Measurements from ENCODE around the gene LNX2. TPM values are rescaled to one million over a fixed set of nuclear protein-coding genes. Genes with fewer than 3 reads are reported as not detected.
A peak's percentile ranks its signal among the peaks of the same experiment; 100 is the strongest.
"Not testable (repeated sequence)": the region's sequence is repeated elsewhere in the genome, so short reads cannot be mapped to it uniquely, and the experiment has no call there.

Gene LNX2
- total RNA-seq, 1 experiment from 2014 or later, result 8.1 TPM

DNA sequence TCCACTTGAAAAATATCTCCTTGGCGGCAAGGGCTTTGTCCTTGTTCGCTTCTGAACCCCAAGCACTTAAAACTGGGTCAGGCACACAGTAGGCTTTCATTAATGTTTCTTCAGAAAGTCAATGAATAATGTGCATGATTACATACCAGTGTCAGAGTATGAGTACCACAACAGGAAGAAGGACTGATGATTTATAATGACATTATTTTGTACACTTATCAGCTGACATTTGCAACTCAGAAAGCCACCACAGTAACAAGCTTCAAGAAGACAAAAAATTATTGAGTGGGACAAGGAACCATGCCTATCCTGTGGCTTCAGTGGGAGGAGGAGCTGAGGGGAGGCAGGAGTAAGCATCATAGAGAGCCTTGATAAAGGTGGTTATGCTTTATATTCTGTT, 11.3 kb upstream of the LNX2 start:
- H3K4me3 ChIP-seq, result no peak overlapping the region
- no peaks in the 10 kb centered on the region for H3K9me3 ChIP-seq (replicated peaks)
- no peak overlapping the region for H3K27ac ChIP-seq
- no peaks in the 10 kb centered on the region for H3K27me3 ChIP-seq (replicated peaks)
- DNase-seq (ENCODE audit: low read depth in 1 of 2, low spot score in 2 of 2), result no peak
- 0 out of 2 replicates have a peak, but pooled peaks cover 7% of the 10 kb centered on the region for H3K36me3 ChIP-seq
- H3K4me1 ChIP-seq (replicated peaks), result no peaks in the 10 kb centered on the region

- Histone ChIP-seq H3K27me3 (replicated peaks) (no peaks in the 10 kb centered on the region), H3K4me3 (no peak overlapping the region), H3K4me1 (replicated peaks) (no peaks in the 10 kb centered on the region), H3K9me3 (replicated peaks) (no peaks in the 10 kb centered on the region), H3K27ac (no peak overlapping the region), H3K36me3 (peaks cover 10% of the 10 kb centered on the region; the same call in 1 of the 2 replicates)
- DNase-seq (ENCODE audit: low read depth in 1 of 2, low spot score in 2 of 2), result no peak
Observed at GRCh38 chr13:27631156-27631555, 10.8 kb upstream of the LNX2 start.

DNA sequence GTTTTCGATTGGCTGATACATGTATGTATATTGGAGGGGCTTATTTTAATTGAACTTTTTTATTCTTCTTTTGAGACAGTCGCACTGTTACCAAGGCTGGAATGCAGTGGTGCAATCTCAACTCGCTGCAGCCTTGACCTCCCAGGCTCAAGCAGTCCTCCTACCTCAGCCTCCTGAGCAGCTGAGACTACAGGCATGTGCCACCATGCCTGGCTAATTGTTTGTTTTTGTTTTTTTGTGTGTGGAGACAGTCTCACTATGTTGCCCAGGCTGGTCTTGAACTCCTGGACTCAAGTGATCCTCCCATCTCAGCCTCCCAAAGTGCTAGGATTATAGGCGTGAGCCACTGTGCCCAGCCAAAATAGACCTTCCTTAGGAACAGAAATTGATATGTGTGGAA, 8.4 kb upstream of the LNX2 start:
- H3K27me3 ChIP-seq (replicated peaks); H3K4me3 ChIP-seq; H3K4me1 ChIP-seq (replicated peaks); DNase-seq (ENCODE audit: low read depth in 1 of 2, low spot score in 2 of 2); H3K9me3 ChIP-seq (replicated peaks); H3K27ac ChIP-seq: not testable (repeated sequence)
- H3K36me3 ChIP-seq, result peaks cover 26% of the 10 kb centered on the region

DNA sequence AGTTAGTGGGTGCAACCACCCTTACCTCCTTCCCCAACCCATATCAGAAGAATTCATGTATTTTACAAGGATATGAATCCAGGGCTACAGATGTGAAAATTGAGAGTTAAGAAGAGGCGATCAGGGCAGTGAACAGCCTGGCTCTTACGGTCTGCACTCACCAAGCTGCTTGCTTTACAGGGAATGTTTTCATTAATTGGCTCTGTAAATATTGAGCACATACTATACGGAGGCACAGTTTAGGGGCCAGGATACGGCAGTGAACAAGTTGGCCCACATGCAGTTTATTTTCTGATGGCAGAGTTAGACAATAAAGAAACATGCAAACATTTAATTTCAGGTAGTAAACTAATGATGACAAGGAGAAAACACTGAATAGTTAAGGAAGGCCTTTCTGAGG, 7.8 kb upstream of the LNX2 start:
- H3K27me3 ChIP-seq (replicated peaks), result no peaks in the 10 kb centered on the region
- DNase-seq (ENCODE audit: low read depth in 1 of 2, low spot score in 2 of 2), result no peak
- no peaks in the 10 kb centered on the region for H3K9me3 ChIP-seq (replicated peaks)
- no peak overlapping the region for H3K27ac ChIP-seq
- no peaks in the 10 kb centered on the region for H3K4me1 ChIP-seq (replicated peaks)
- H3K4me3 ChIP-seq, result no peak overlapping the region
- H3K36me3 ChIP-seq, result peaks cover 33% of the 10 kb centered on the region

DNA sequence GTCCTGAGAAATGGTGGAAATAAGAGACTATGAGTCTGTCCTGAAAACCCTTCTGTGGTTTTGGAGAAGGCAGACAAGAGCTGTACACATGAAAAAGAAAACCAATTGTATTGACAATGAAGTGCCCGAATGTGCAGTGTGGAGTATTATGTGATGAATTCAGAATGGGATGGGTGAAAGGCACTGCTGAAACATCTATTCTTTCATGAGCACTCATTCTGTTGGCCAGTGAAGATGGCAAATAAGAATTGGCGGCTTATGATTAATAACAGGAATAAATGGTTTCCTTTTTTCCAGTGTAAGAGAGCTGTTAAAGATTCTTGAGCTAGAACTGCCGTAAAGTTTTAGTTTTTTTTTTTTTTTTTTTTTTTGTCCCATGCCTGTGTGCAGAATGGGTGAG, 7.1 kb upstream of the LNX2 start:
- Histone ChIP-seq H3K27ac (no peak overlapping the region), H3K4me3 (no peak overlapping the region), H3K4me1 (replicated peaks) (no peaks in the 10 kb centered on the region), H3K27me3 (replicated peaks) (no peaks in the 10 kb centered on the region), H3K36me3 (peaks cover 38% of the 10 kb centered on the region), H3K9me3 (replicated peaks) (no peaks in the 10 kb centered on the region)
- DNase-seq (ENCODE audit: low read depth in 1 of 2, low spot score in 2 of 2), result no peak

GRCh38 chr13:27625839-27626238, 5.5 kb upstream of the LNX2 start:
- peaks cover 36% of the 10 kb centered on the region for H3K36me3 ChIP-seq
- H3K4me3 ChIP-seq, result no peak overlapping the region
- DNase-seq (ENCODE audit: low read depth in 1 of 2, low spot score in 2 of 2), result no peak
- no peaks in the 10 kb centered on the region for H3K27me3 ChIP-seq (replicated peaks)
- H3K4me1 ChIP-seq (replicated peaks), result no peaks in the 10 kb centered on the region; the same call in 1 of the 2 replicates
- H3K9me3 ChIP-seq (replicated peaks), result no peaks in the 10 kb centered on the region
- no peak overlapping the region for H3K27ac ChIP-seq

DNA sequence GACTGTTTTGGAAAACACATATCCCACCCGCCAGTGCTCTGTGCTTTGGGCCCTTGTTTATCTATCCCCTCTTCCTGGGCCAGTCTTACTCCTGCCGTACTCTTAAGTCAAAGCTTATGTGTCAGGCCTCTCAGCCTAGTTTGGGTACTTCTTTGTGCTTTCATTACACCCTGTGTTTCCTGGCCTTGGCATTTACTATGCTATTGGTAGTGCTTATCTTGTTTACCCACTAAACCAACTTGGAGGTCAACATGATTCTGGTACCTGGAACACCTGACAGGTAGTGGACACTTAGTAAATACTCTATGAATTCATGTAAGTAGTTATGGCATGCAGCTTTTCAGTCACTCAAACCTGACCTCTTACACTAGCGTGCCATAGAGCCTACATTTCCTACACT, 3.7 kb upstream of the LNX2 start:
- H3K27ac ChIP-seq, result no peak overlapping the region
- no peak for DNase-seq (ENCODE audit: low read depth in 1 of 2, low spot score in 2 of 2)
- no peaks in the 10 kb centered on the region for H3K9me3 ChIP-seq (replicated peaks)
- peaks cover 36% of the 10 kb centered on the region for H3K36me3 ChIP-seq
- H3K27me3 ChIP-seq (replicated peaks), result no peaks in the 10 kb centered on the region
- no peak overlapping the region for H3K4me3 ChIP-seq
- peaks cover 4% of the 10 kb centered on the region for H3K4me1 ChIP-seq (replicated peaks)

- Histone ChIP-seq H3K4me3 (no peak overlapping the region), H3K9me3 (replicated peaks) (no peaks in the 10 kb centered on the region), H3K36me3 (peaks cover 35% of the 10 kb centered on the region), H3K4me1 (replicated peaks) (peaks cover 6% of the 10 kb centered on the region), H3K27me3 (replicated peaks) (no peaks in the 10 kb centered on the region), H3K27ac (no peak overlapping the region)
- no peak for DNase-seq (ENCODE audit: low read depth in 1 of 2, low spot score in 2 of 2)
Observed at GRCh38 chr13:27622881-27623280, 2.6 kb upstream of the LNX2 start.

GRCh38 chr13:27622102-27622820, 1.9 kb upstream of the LNX2 start:
- DNase-seq (ENCODE audit: low read depth in 1 of 2, low spot score in 2 of 2), result no peak
- no peaks in the 10 kb centered on the region for H3K9me3 ChIP-seq (replicated peaks)
- H3K27me3 ChIP-seq (replicated peaks), result no peaks in the 10 kb centered on the region
- peaks cover 6% of the 10 kb centered on the region for H3K4me1 ChIP-seq (replicated peaks)
- peak overlapping the region; percentile 94 for H3K4me3 ChIP-seq
- H3K27ac ChIP-seq, result peak overlapping the region; percentile 57
- H3K36me3 ChIP-seq, result peaks cover 35% of the 10 kb centered on the region

- Histone ChIP-seq H3K4me3 (peak within 1 kb of the TSS; percentile 94), H3K27me3 (replicated peaks) (no peaks in the 10 kb centered on the region), H3K9me3 (replicated peaks) (no peaks in the 10 kb centered on the region), H3K36me3 (peaks cover 35% of the 10 kb centered on the region), H3K27ac (peak within 1 kb of the TSS; percentile 57), H3K4me1 (replicated peaks) (peaks cover 6% of the 10 kb centered on the region)
- peak; percentile 54 to 74 for DNase-seq (ENCODE audit: low read depth in 1 of 2, low spot score in 2 of 2)
Observed at GRCh38 chr13:27621366-27622101, 1.2 kb upstream of the LNX2 start, which contains the start of gene POLR1D. Gene POLR1D (plus strand): TSS chr13:27621892. CDS start chr13:27621984, 92 bp downstream.

GRCh38 chr13:27621116-27621365, 712 bp upstream of the LNX2 start:
- Histone ChIP-seq H3K4me3 (peak overlapping the region; percentile 94), H3K9me3 (replicated peaks) (no peaks in the 10 kb centered on the region), H3K27me3 (replicated peaks) (no peaks in the 10 kb centered on the region), H3K4me1 (replicated peaks) (peaks cover 6% of the 10 kb centered on the region), H3K36me3 (peaks cover 32% of the 10 kb centered on the region), H3K27ac (no peak overlapping the region)
- DNase-seq (ENCODE audit: low read depth in 1 of 2, low spot score in 2 of 2), result peak in 1 of 2 experiments; percentile 64

- Histone ChIP-seq H3K27me3 (replicated peaks) (no peaks in the 10 kb centered on the region), H3K4me1 (replicated peaks) (peaks cover 6% of the 10 kb centered on the region), H3K27ac (peak overlapping the region; percentile 54), H3K4me3 (peak overlapping the region; percentile 94), H3K9me3 (replicated peaks) (no peaks in the 10 kb centered on the region), H3K36me3 (peaks cover 24% of the 10 kb centered on the region)
- no peak for DNase-seq (ENCODE audit: low read depth in 1 of 2, low spot score in 2 of 2)
Observed at GRCh38 chr13:27619728-27620376, 477 bp downstream of the LNX2 start.

DNA sequence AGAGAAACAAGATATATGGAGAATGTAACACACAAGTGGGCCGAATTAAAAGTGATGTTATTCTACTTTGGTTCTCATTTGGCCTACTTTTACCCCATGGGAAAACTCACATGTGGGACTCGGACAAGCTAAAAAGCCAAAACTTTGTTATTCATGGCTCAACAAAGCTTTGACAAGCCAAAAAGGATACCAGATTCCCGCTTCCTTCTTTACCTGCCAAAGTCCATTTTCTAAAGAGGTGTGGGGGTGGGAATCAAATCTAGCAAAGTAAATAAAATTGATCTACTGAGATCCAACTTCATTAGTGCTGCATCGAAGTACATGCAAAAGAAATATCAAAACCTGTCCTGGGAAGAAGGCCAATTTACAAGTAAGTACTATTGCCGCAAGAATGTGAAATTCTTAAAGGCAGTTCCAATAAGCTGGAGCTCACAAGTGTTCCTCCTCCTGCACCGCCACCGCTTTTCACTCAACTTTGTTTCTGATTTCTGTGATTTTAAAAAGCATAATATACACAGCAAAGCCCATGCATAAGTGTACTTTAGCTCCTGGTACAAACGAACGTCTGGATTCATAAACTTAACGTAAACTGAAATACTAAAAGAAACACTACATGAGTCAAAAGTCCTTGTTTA, 1.1 kb downstream of the LNX2 start:
- no peaks in the 10 kb centered on the region for H3K27me3 ChIP-seq (replicated peaks)
- H3K27ac ChIP-seq, result no peak overlapping the region
- peaks cover 20% of the 10 kb centered on the region for H3K36me3 ChIP-seq
- H3K4me3 ChIP-seq, result peak overlapping the region; percentile 94
- DNase-seq (ENCODE audit: low read depth in 1 of 2, low spot score in 2 of 2), result peak in 1 of 2 experiments; percentile 6
- H3K9me3 ChIP-seq (replicated peaks), result no peaks in the 10 kb centered on the region
- H3K4me1 ChIP-seq (replicated peaks), result peaks cover 6% of the 10 kb centered on the region

- H3K36me3 ChIP-seq, result peaks cover 7% of the 10 kb centered on the region
- peaks cover 6% of the 10 kb centered on the region for H3K4me1 ChIP-seq (replicated peaks)
- H3K4me3 ChIP-seq, result no peak overlapping the region
- H3K27ac ChIP-seq, result no peak overlapping the region
- H3K9me3 ChIP-seq (replicated peaks), result no peaks in the 10 kb centered on the region
- no peak for DNase-seq (ENCODE audit: low read depth in 1 of 2, low spot score in 2 of 2)
- H3K27me3 ChIP-seq (replicated peaks), result no peaks in the 10 kb centered on the region
Observed at GRCh38 chr13:27617881-27618321, 2.4 kb downstream of the LNX2 start.
